Astrocyte of the cerebellum (primary cell): ENCODE data around the gene OGG1.

Experiments
- DNase-seq: peaks from one replicate; pipeline ENCODE4 v3.0.0-alpha.2; 2011; ENCODE audit warnings: low read depth
- H3K4me3 ChIP-seq: 2 replicates; pipeline ENCODE4 v1.5.1; 2011; ENCODE audit warnings: mild to moderate bottlenecking, low read depth, low read length, moderate library complexity
- CTCF ChIP-seq: IDR thresholded peaks from 2 replicates; pipeline ENCODE4 v1.5.1; 2012; ENCODE audit warnings: low read length, low read depth, moderate library complexity, mild to moderate bottlenecking; ENCODE audit errors: missing control alignments
- in situ Hi-C: cut with HindIII; loops from 2 replicates; pipeline ENCODE4 v1.10.0; 2017; ENCODE audit warnings: low sequenced_read_pairs

The OGG1 gene

GRCh38 chr3:9727041-9727595 is 22.6 kb upstream of the OGG1 start:
- in situ Hi-C loops: no loop called here
- H3K4me3 ChIP-seq: no peak overlapping the region
- peak; percentile 8 for TF ChIP-seq CTCF
- DNase-seq: no peak

- H3K4me3 ChIP-seq: no peak overlapping the region
- in situ Hi-C loops: no loop called here
- TF ChIP-seq CTCF: no peak
- no peak for DNase-seq
Observed at GRCh38 chr3:9727743-9728142, 22.0 kb upstream of the OGG1 start.

- H3K4me3 ChIP-seq: no peak overlapping the region
- no peak for DNase-seq
- TF ChIP-seq CTCF: no peak
- in situ Hi-C loops: no loop called here
Observed at GRCh38 chr3:9729419-9729818, 20.3 kb upstream of the OGG1 start.

- no peak for TF ChIP-seq CTCF
- no peak for DNase-seq
- peak overlapping the region; percentile 96 for H3K4me3 ChIP-seq
- in situ Hi-C loops: no loop called here
Observed at GRCh38 chr3:9730657-9731205, 19.0 kb upstream of the OGG1 start.

GRCh38 chr3:9731206-9732079 is 18.3 kb upstream of the OGG1 start, which contains the start of gene BRPF1:
BRPF1 (plus strand) TSS chr3:9731735; CDS start chr3:9734141, 2,406 bp downstream.
- DNase-seq: peak; percentile 99
- no peak for TF ChIP-seq CTCF
- in situ Hi-C loops: no loop called here
- H3K4me3 ChIP-seq: peak within 1 kb of the TSS; percentile 96

GRCh38 chr3:9732080-9732739 is 17.5 kb upstream of the OGG1 start:
- H3K4me3 ChIP-seq: peak overlapping the region; percentile 96
- no peak for TF ChIP-seq CTCF
- DNase-seq: no peak
- in situ Hi-C loops: no loop called here
